Hepatocyte (in vitro differentiated cells): ENCODE results near the gene PTPN12. TPM values are rescaled to one million over a fixed set of nuclear protein-coding genes. Genes with fewer than 3 reads are reported as not detected.

Experiments
- DNase-seq: peaks from one replicate; pipeline ENCODE4 v3.0.0-alpha.2; 2016; ENCODE audit warnings: low spot score
- H2AFZ ChIP-seq: fragments of 200-600 bp; sonication (generic); 2 replicates; pipeline ENCODE4 v1.6.0; 2016; ENCODE audit warnings: antibody characterized with exemption, mild to moderate bottlenecking
- H3K27ac ChIP-seq: fragments of 200-600 bp; sonication (generic); 2 replicates; pipeline ENCODE4 v1.5.1; 2016; ENCODE audit warnings: mild to moderate bottlenecking
- H3K27me3 ChIP-seq: fragments of 200-600 bp; sonication (generic); 2 replicates; pipeline ENCODE4 v1.6.1; 2016
- H3K36me3 ChIP-seq: fragments of 200-600 bp; sonication (generic); replicated peaks from 2 replicates; pipeline ENCODE4 v1.5.1; 2016; ENCODE audit warnings: low read depth; ENCODE audit not compliant: insufficient read depth
- H3K4me1 ChIP-seq: fragments of 200-600 bp; sonication (generic); 2 replicates; pipeline ENCODE4 v1.5.1; 2016; ENCODE audit warnings: mild to moderate bottlenecking, moderate library complexity; ENCODE audit not compliant: insufficient read depth
- H3K4me2 ChIP-seq: fragments of 200-600 bp; sonication (generic); 2 replicates; pipeline ENCODE4 v1.6.0; 2016
- H3K4me3 ChIP-seq: fragments of 200-600 bp; sonication (generic); 2 replicates; pipeline ENCODE4 v1.5.1; 2016; ENCODE audit warnings: mild to moderate bottlenecking
- H3K79me2 ChIP-seq: fragments of 200-600 bp; sonication (generic); 2 replicates; pipeline ENCODE4 v1.6.0; 2017; ENCODE audit warnings: mild to moderate bottlenecking
- H3K9me2 ChIP-seq: fragments of 200-600 bp; sonication (generic); replicated peaks from 2 replicates; pipeline ENCODE4 v1.6.0; 2017; ENCODE audit warnings: mild to moderate bottlenecking; ENCODE audit not compliant: insufficient read depth
- H3K9me3 ChIP-seq: fragments of 200-600 bp; sonication (generic); 2 replicates; pipeline ENCODE4 v1.5.1; 2016; ENCODE audit warnings: low read depth, mild to moderate bottlenecking
- H4K20me1 ChIP-seq: fragments of 200-600 bp; sonication (generic); 2 replicates; pipeline ENCODE4 v1.6.0; 2016; ENCODE audit warnings: mild to moderate bottlenecking; ENCODE audit not compliant: insufficient read depth, poor library complexity, severe bottlenecking
- CTCF ChIP-seq: fragments of 200-600 bp; sonication (generic); IDR thresholded peaks from 2 replicates; pipeline ENCODE4 v1.5.1; 2016; ENCODE audit warnings: antibody characterized with exemption, mild to moderate bottlenecking; ENCODE audit not compliant: poor library complexity
- EZH2 ChIP-seq: fragments of 200-600 bp; sonication (generic); IDR thresholded peaks from 2 replicates; pipeline ENCODE4 v1.6.1; 2016; ENCODE audit warnings: antibody characterized with exemption, mild to moderate bottlenecking, borderline replicate concordance
- EZH2phosphoT487 ChIP-seq: fragments of 200-600 bp; sonication (generic); IDR thresholded peaks from one replicate; pipeline ENCODE4 v1.6.1; 2018; ENCODE audit warnings: antibody characterized with exemption, mild to moderate bottlenecking, low read depth, moderate library complexity; ENCODE audit not compliant: unreplicated experiment, severe bottlenecking
- whole genome bisulfite sequencing: methylation state at CpG from one replicate; pipeline ENCODE4 v1.1.6; 2016; ENCODE audit warnings: low lambda C conversion rate; ENCODE audit errors: missing lambda C conversion rate; 5-methylcytosine and 5-hydroxymethylcytosine counted together
- polyA plus RNA-seq: library from polyadenylated mRNA; unstranded; fragments of >200 nt; fragmentation: Nextera tagmentation; extraction: Ambion mirVana; gene quantifications from 2 replicates; pipeline ENCODE4 v1.2.1, GENCODE V29; 2016
- total RNA-seq: library from RNA; depleted of rRNA; stranded (reverse); fragments of >200 nt; gene quantifications from 2 replicates; pipeline ENCODE4 v1.2.3, GENCODE V29; 2014

Gene PTPN12
- total and polyA plus RNA-seq, 2 experiments from 2014 or later: 16.4 to 50.5 TPM

- Histone ChIP-seq H3K27ac (peak overlapping the region; percentile 62), H4K20me1 (no peaks in the 10 kb centered on the region)
Measured at GRCh38 chr7:77627309-77627676, 90.2 kb downstream of the PTPN12 start.

GRCh38 chr7:77629797-77630196 is 92.7 kb downstream of the PTPN12 start:
- H3K79me2 ChIP-seq: no peaks in the 10 kb centered on the region
- peaks cover 7% of the 10 kb centered on the region for H3K4me1 ChIP-seq
- no peaks in the 10 kb centered on the region for H4K20me1 ChIP-seq
- TF ChIP-seq EZH2phosphoT487 (no peak), EZH2 (no peak), CTCF (no peak)
- 95% methylated on average over 4 of the region's 4 CpGs for WGBS
- no peaks in the 10 kb centered on the region for H3K9me3 ChIP-seq
- H3K4me3 ChIP-seq: no peak overlapping the region
- H3K27ac ChIP-seq: no peak overlapping the region
- no peak overlapping the region for H2AFZ ChIP-seq
- peaks cover 7% of the 10 kb centered on the region for H3K36me3 ChIP-seq
- H3K4me2 ChIP-seq: no peak overlapping the region
- H3K9me2 ChIP-seq: no peaks in the 10 kb centered on the region
- no peak for DNase-seq
- H3K27me3 ChIP-seq: no peaks in the 10 kb centered on the region

More at GRCh38 chr7:77627309-77627676, 90.2 kb downstream of the PTPN12 start:
- DNase-seq: no peak
- H3K9me3 ChIP-seq: no peaks in the 10 kb centered on the region
- no peak overlapping the region for H3K4me3 ChIP-seq
- no peaks in the 10 kb centered on the region for H3K79me2 ChIP-seq
- peaks cover 7% of the 10 kb centered on the region for H3K36me3 ChIP-seq
- no peak overlapping the region for H3K4me2 ChIP-seq
- TF ChIP-seq EZH2 (no peak), EZH2phosphoT487 (no peak), CTCF (no peak)
- no peaks in the 10 kb centered on the region for H3K27me3 ChIP-seq
- H2AFZ ChIP-seq: no peak overlapping the region
- no peaks in the 10 kb centered on the region for H3K9me2 ChIP-seq
- peaks cover 7% of the 10 kb centered on the region for H3K4me1 ChIP-seq

GRCh38 chr7:77631820-77632219 is 94.7 kb downstream of the PTPN12 start:
- Histone ChIP-seq H3K27ac (no peak overlapping the region), H3K36me3 (peaks cover 7% of the 10 kb centered on the region), H3K27me3 (no peaks in the 10 kb centered on the region), H3K4me2 (no peak overlapping the region), H3K4me3 (no peak overlapping the region), H4K20me1 (no peaks in the 10 kb centered on the region), H2AFZ (no peak overlapping the region), H3K9me2 (no peaks in the 10 kb centered on the region), H3K4me1 (peaks cover 7% of the 10 kb centered on the region), H3K9me3 (no peaks in the 10 kb centered on the region), H3K79me2 (no peaks in the 10 kb centered on the region)
- TF ChIP-seq EZH2phosphoT487: no peak
- TF ChIP-seq EZH2: no peak
- no peak for TF ChIP-seq CTCF
- no peak for DNase-seq
- WGBS: 94% methylated on average over 2 of the region's 2 CpGs

GRCh38 chr7:77644774-77645173 is 107.7 kb downstream of the PTPN12 start:
- Histone ChIP-seq H3K27ac (no peak overlapping the region), H3K4me2 (no peak overlapping the region), H3K79me2 (no peaks in the 10 kb centered on the region), H3K4me1 (peaks cover 4% of the 10 kb centered on the region), H3K36me3 (no peaks in the 10 kb centered on the region), H3K4me3 (no peak overlapping the region), H4K20me1 (no peaks in the 10 kb centered on the region), H2AFZ (no peak overlapping the region), H3K9me3 (no peaks in the 10 kb centered on the region), H3K27me3 (no peaks in the 10 kb centered on the region), H3K9me2 (no peaks in the 10 kb centered on the region)
- no peak for DNase-seq
- TF ChIP-seq EZH2 (no peak), CTCF (no peak), EZH2phosphoT487 (no peak)
- WGBS: 91% methylated on average over 4 of the region's 4 CpGs
